GM23338 (cell line): Measurements from ENCODE around the gene ANKZF1. TPM values are rescaled to one million over a fixed set of nuclear protein-coding genes. Genes with fewer than 3 reads are reported as not detected.
A peak's percentile ranks its signal among the peaks of the same experiment; 100 is the strongest.

Experiments used
- ATAC-seq: fragments of 200-7000 bp; cut with Tn5 transposase; 3 replicates; pipeline ENCODE4 v1.9.1; 2020
- DNase-seq: peaks from one replicate; pipeline ENCODE4 v3.0.0-alpha.2; 2015; ENCODE audit warnings: low spot score
- H2AFZ ChIP-seq: fragments of 200-600 bp; sonication (generic); 2 replicates; pipeline ENCODE4 v1.8.0; 2016; ENCODE audit warnings: antibody characterized with exemption, mild to moderate bottlenecking, moderate library complexity
- H3F3A ChIP-seq: fragments of 200-600 bp; sonication (generic); replicated peaks from 2 replicates; pipeline ENCODE4 v1.8.0; 2017; ENCODE audit warnings: antibody characterized with exemption, mixed run types, low read depth
- H3K27ac ChIP-seq: fragments of 200-600 bp; sonication (generic); 2 replicates; pipeline ENCODE4 v1.6.1; 2016; ENCODE audit warnings: low read depth
- H3K27me3 ChIP-seq: fragments of 200-600 bp; sonication (generic); 2 replicates; pipeline ENCODE4 v1.8.0; 2016; ENCODE audit warnings: mild to moderate bottlenecking, mixed run types, moderate library complexity; ENCODE audit not compliant: insufficient read depth
- H3K36me3 ChIP-seq: fragments of 200-600 bp; sonication (generic); 2 replicates; pipeline ENCODE4 v1.8.0; 2016; ENCODE audit warnings: mild to moderate bottlenecking; ENCODE audit not compliant: insufficient read depth
- H3K4me1 ChIP-seq: fragments of 200-600 bp; sonication (generic); 2 replicates; pipeline ENCODE4 v1.8.0; 2016; ENCODE audit warnings: mild to moderate bottlenecking, moderate library complexity; ENCODE audit not compliant: insufficient read depth
- H3K4me2 ChIP-seq: fragments of 200-600 bp; sonication (generic); 2 replicates; pipeline ENCODE4 v1.7.1; 2017; ENCODE audit warnings: mixed run types
- H3K4me3 ChIP-seq: fragments of 200-600 bp; sonication (generic); 2 replicates; pipeline ENCODE4 v1.6.1; 2016; ENCODE audit warnings: mixed run types
- H3K79me2 ChIP-seq: fragments of 200-600 bp; sonication (generic); replicated peaks from 2 replicates; pipeline ENCODE4 v1.8.0; 2017; ENCODE audit warnings: mild to moderate bottlenecking; ENCODE audit not compliant: insufficient read depth
- H3K9me2 ChIP-seq: fragments of 200-600 bp; sonication (generic); 2 replicates; pipeline ENCODE4 v1.8.0; 2017; ENCODE audit not compliant: insufficient read depth
- H4K20me1 ChIP-seq: fragments of 200-600 bp; sonication (generic); replicated peaks from 2 replicates; pipeline ENCODE4 v1.8.0; 2017; ENCODE audit warnings: mild to moderate bottlenecking; ENCODE audit not compliant: insufficient read depth
- H3K27ac Mint-ChIP-seq: 2 replicates; pipeline ENCODE4 v1.8.0; 2020; ENCODE audit warnings: inconsistent platforms, mild to moderate bottlenecking, moderate library complexity, mixed read lengths
- H3K27me3 Mint-ChIP-seq: 3 replicates; pipeline ENCODE4 v1.8.0; 2022; ENCODE audit warnings: low read depth, mild to moderate bottlenecking, moderate library complexity, mixed read lengths, inconsistent platforms; ENCODE audit not compliant: insufficient read depth, poor library complexity
- H3K36me3 Mint-ChIP-seq: 3 replicates; pipeline ENCODE4 v1.8.0; 2021; ENCODE audit warnings: low read depth, mild to moderate bottlenecking, inconsistent platforms, moderate library complexity, mixed read lengths
- H3K4me1 Mint-ChIP-seq: 3 replicates; pipeline ENCODE4 v1.8.0; 2020; ENCODE audit warnings: mild to moderate bottlenecking, inconsistent platforms, mixed read lengths
- H3K4me3 Mint-ChIP-seq: 3 replicates; pipeline ENCODE4 v1.8.0; 2021; ENCODE audit warnings: moderate library complexity, mild to moderate bottlenecking, inconsistent platforms, mixed read lengths
- H3K9me3 Mint-ChIP-seq: 3 replicates; pipeline ENCODE4 v1.8.0; 2020; ENCODE audit warnings: moderate library complexity, mild to moderate bottlenecking, inconsistent platforms, mixed read lengths
- CREB1 ChIP-seq: fragments of 250-450 bp; sonication (Bioruptor Pico); IDR thresholded peaks from 2 replicates; pipeline ENCODE4 v1.5.0; 2020; ENCODE audit warnings: low read depth, mild to moderate bottlenecking, moderate library complexity
- CTCF ChIP-seq, 2 experiments: fragments of 200-600 bp in 1 of 2; sonication (generic) in 1 of 2; conservative IDR thresholded peaks; 2 replicates each; pipeline versions ENCODE4 v1.5.1 to v1.6.1; 2016 to 2017; ENCODE audit warnings: antibody characterized with exemption in 2 of 2, low read depth in 2 of 2, mild to moderate bottlenecking in 2 of 2, moderate library complexity in 1 of 2
- ETS1 ChIP-seq: IDR thresholded peaks from 2 replicates; pipeline ENCODE4 v1.6.1; 2016; ENCODE audit warnings: antibody characterized with exemption
- JUNB ChIP-seq: IDR thresholded peaks from one replicate; pipeline ENCODE4 v1.6.1; 2016; ENCODE audit warnings: antibody characterized with exemption; ENCODE audit not compliant: unreplicated experiment
- POLR2AphosphoS5 ChIP-seq: IDR thresholded peaks from 2 replicates; pipeline ENCODE4 v1.6.1; 2016; ENCODE audit warnings: antibody characterized with exemption, low read depth
- ZNF331 ChIP-seq: fragments of 250-450 bp; sonication (Bioruptor Pico); IDR thresholded peaks from 2 replicates; pipeline ENCODE4 v1.5.0; 2020; ENCODE audit warnings: low read depth, mild to moderate bottlenecking, moderate library complexity
- ZNF462 ChIP-seq: fragments of 250-450 bp; sonication (Bioruptor Pico); IDR thresholded peaks from 2 replicates; pipeline ENCODE4 v1.5.0; 2020; ENCODE audit warnings: mild to moderate bottlenecking, moderate library complexity
- polyA plus RNA-seq: library from polyadenylated mRNA; unstranded; fragments of >200 nt; fragmentation: Nextera tagmentation; extraction: Ambion mirVana; gene quantifications from 2 replicates; pipeline ENCODE4 v1.2.1, GENCODE V29; 2016
- total RNA-seq: library from RNA; depleted of rRNA; stranded (reverse); fragments of >200 nt; shearing (Covaris generic); gene quantifications from 2 replicates; pipeline ENCODE4 v1.2.3, GENCODE V29; 2014

ANKZF1 gene
- total and polyA plus RNA-seq, 2 experiments from 2014 or later: 29.9 to 61.9 TPM

- Histone ChIP-seq H3F3A (no peaks in the 10 kb centered on the region), H3K27me3 (no peaks in the 10 kb centered on the region), H3K4me2 (peak within 1 kb of the TSS; percentile 95), H3K4me1 (peaks cover 8% of the 10 kb centered on the region), H3K36me3 (peaks cover 3% of the 10 kb centered on the region; the same call in 1 of the 2 replicates), H3K27ac (peak within 1 kb of the TSS; percentile 75), H3K4me3 (peak within 1 kb of the TSS; percentile 83), H3K79me2 (0 out of 2 replicates have a peak, but pooled peaks cover 4% of the 10 kb centered on the region), H3K9me2 (no peaks in the 10 kb centered on the region), H2AFZ (peak within 1 kb of the TSS; percentile 91; the same call in 1 of the 2 replicates), H4K20me1 (no peaks in the 10 kb centered on the region)
- Mint-ChIP-seq H3K9me3 (no peaks in the 10 kb centered on the region), H3K27ac (peak within 1 kb of the TSS; percentile 97), H3K36me3 (peaks cover 27% of the 10 kb centered on the region), H3K27me3 (peaks cover 8% of the 10 kb centered on the region), H3K4me3 (peak within 1 kb of the TSS; percentile 96), H3K4me1 (peaks cover 26% of the 10 kb centered on the region)
- no peak for TF ChIP-seq JUNB
- TF ChIP-seq POLR2AphosphoS5: peak; percentile 91
- TF ChIP-seq ZNF331 (CRISPR knock-in tag): no peak
- peak; percentile 84 for TF ChIP-seq ETS1
- no peak for TF ChIP-seq ZNF462 (CRISPR knock-in tag)
- peak; percentile 97 for TF ChIP-seq CREB1 (CRISPR knock-in tag)
- TF ChIP-seq CTCF (conservative IDR thresholded peaks at IDR 0.05; ENCODE audit: low read depth in 2 of 2): no peak
- DNase-seq (peak; percentile 98), ATAC-seq (peak; percentile 89)
Measured at GRCh38 chr2:219245148-219245898, 15.7 kb downstream of the ANKZF1 start, which contains the start of the genes GLB1L and STK16. TSS of gene GLB1L (minus strand) at chr2:219245444. CDS start at chr2:219243573, 1,871 bp downstream. TSS of gene STK16 (plus strand) at chr2:219245479. CDS start at chr2:219246000, 521 bp downstream.
